Kidney (tissue), 14 donors: ENCODE data around the gene KRT36. TPM values are rescaled to one million over a fixed set of nuclear protein-coding genes. Genes with fewer than 3 reads are reported as not detected.

Experiments used
- DNase-seq, 5 donors: peaks; one replicate each; pipeline ENCODE4 v3.0.0-alpha.2; 2013 to 2020
- FAIRE-seq: peaks from 2 replicates; lab custom pipeline; 2012; peaks lifted over from hg19 to GRCh38; lab: Jason Lieb, UNC
- H3K27ac ChIP-seq, 2 donors: one replicate each; pipeline ENCODE4 v1.7.0; 2013; ENCODE audit warnings: low read depth in 2 of 2, low read length in 2 of 2, inconsistent platforms in 1 of 2
- H3K27me3 ChIP-seq: one replicate; pipeline ENCODE4 v1.7.1; 2013; ENCODE audit warnings: low read length, inconsistent platforms; ENCODE audit not compliant: control insufficient read depth, insufficient read depth
- H3K36me3 ChIP-seq, 3 donors: one replicate each; pipeline versions ENCODE4 v1.7.0 to v1.7.1; 2013; ENCODE audit warnings: low read length in 3 of 3, control low read depth in 1 of 3, inconsistent platforms in 1 of 3; ENCODE audit not compliant: insufficient read depth in 3 of 3, control insufficient read depth in 2 of 3
- H3K4me1 ChIP-seq, 3 donors: one replicate each; pipeline versions ENCODE4 v1.7.0 to v1.7.1; 2013; ENCODE audit warnings: low read length in 3 of 3, inconsistent platforms in 1 of 3, low read depth in 1 of 3; ENCODE audit not compliant: control insufficient read depth in 2 of 3, insufficient read depth in 2 of 3
- H3K4me3 ChIP-seq, 3 donors: one replicate each; pipeline versions ENCODE4 v1.7.0 to v1.8.1; 2013; ENCODE audit warnings: low read length in 3 of 3, control low read depth in 1 of 3, inconsistent platforms in 1 of 3
- H3K9ac ChIP-seq, 3 donors: one replicate each; pipeline versions ENCODE4 v1.7.0 to v1.7.1; 2013; ENCODE audit warnings: low read length in 3 of 3, control low read depth in 1 of 3, inconsistent platforms in 1 of 3
- H3K9me3 ChIP-seq, 3 donors: one replicate each; pipeline versions ENCODE4 v1.7.0 to v1.7.1; 2013; ENCODE audit warnings: low read length in 3 of 3, control low read depth in 1 of 3, inconsistent platforms in 1 of 3; ENCODE audit not compliant: control insufficient read depth in 2 of 3, insufficient read depth in 1 of 3
- intact Hi-C: fragments of 100-400 bp; cut with DNase I; formaldehyde crosslinking; loops from one replicate; pipeline ENCODE4 v1.11.1; 2022
- polyA plus RNA-seq: library from polyadenylated mRNA; stranded (reverse); fragments of 350-450 nt; fragmentation: Illumina TruSeq; extraction: RNeasy Lipid Tissue Mini Kit (QIAGEN cat#74804); gene quantifications from one replicate; pipeline ENCODE4 v1.2.3, GENCODE V29; 2014; ENCODE audit warnings: low read depth, low replicate concordance; ENCODE audit not compliant: insufficient read depth
- total RNA-seq: library from RNA; stranded (reverse); fragmentation: NEBNext Ultra II Directional; extraction: Animal tissue kit (Norgen Biotek cat#: 25700); gene quantifications from one replicate; pipeline ENCODE4 v1.2.1, GENCODE V29; 2021
- TF ChIP-seq, protein P1 (sequence below): IDR thresholded peaks from 3 replicates; pipeline ENCODE4 v1.5.1; 2012; ENCODE audit warnings: mild to moderate bottlenecking, moderate library complexity, borderline replicate concordance; ENCODE audit not compliant: insufficient read depth; ENCODE audit errors: extremely low read depth
- donor health status: control.
- donor health status: control.
- donor health status: control.
- donor health status: control.
- donor health status: control.
- donor health status: DM: yes; HTN: yes; CAD: no.
- donor health status: Normal renal cell carcinoma (clear cell type).

KRT36 gene
- total and polyA plus RNA-seq, 2 donors from 2014 or later = not detected

- Histone ChIP-seq H3K36me3 (peaks cover 0 to 4% (median 0%) of the 10 kb centered on the region in 3 donors), H3K9ac (no peak overlapping the region), H3K4me3 (peak overlapping the region in 1 of 3 donors; percentile 9), H3K4me1 (peaks cover 0 to 3% (median 2%) of the 10 kb centered on the region in 3 donors), H3K27ac (no peak overlapping the region), H3K27me3 (no peaks in the 10 kb centered on the region), H3K9me3 (no peaks in the 10 kb centered on the region)
- FAIRE-seq (no peak), DNase-seq (no peak)
- intact Hi-C loops = no loop called here
- TF ChIP-seq, protein P1, sequence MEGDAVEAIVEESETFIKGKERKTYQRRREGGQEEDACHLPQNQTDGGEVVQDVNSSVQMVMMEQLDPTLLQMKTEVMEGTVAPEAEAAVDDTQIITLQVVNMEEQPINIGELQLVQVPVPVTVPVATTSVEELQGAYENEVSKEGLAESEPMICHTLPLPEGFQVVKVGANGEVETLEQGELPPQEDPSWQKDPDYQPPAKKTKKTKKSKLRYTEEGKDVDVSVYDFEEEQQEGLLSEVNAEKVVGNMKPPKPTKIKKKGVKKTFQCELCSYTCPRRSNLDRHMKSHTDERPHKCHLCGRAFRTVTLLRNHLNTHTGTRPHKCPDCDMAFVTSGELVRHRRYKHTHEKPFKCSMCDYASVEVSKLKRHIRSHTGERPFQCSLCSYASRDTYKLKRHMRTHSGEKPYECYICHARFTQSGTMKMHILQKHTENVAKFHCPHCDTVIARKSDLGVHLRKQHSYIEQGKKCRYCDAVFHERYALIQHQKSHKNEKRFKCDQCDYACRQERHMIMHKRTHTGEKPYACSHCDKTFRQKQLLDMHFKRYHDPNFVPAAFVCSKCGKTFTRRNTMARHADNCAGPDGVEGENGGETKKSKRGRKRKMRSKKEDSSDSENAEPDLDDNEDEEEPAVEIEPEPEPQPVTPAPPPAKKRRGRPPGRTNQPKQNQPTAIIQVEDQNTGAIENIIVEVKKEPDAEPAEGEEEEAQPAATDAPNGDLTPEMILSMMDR = no peak
These were observed 34.6 kb upstream of the KRT36 start for GRCh38 chr17:41524261-41524660.

DNA sequence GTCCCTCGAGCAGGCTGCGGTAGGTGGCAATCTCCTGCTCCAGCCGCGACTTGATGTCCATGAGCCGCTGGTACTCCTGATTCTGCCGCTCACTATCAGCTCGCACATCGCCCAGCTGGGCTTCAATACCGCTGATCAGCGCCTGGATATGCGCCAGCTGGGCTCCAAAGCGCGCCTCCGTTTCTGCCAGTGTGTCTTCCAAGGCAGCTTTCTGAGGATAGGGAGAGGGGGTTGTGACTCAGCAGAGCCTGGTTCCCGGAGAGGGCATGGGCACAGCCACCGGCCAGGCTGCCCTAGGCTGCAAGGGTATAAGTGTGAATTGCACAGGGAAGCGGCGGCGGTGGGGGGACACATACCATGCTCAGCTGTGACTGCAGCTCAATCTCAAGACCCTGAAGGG is 34.1 kb upstream of the KRT36 start:
- FAIRE-seq (no peak), DNase-seq (no peak)
- Histone ChIP-seq H3K4me1 (peaks cover 0 to 3% (median 0%) of the 10 kb centered on the region in 3 donors), H3K27me3 (no peaks in the 10 kb centered on the region), H3K9ac (no peak overlapping the region), H3K27ac (no peak overlapping the region), H3K9me3 (no peaks in the 10 kb centered on the region), H3K4me3 (no peak overlapping the region), H3K36me3 (peaks cover 0 to 4% (median 0%) of the 10 kb centered on the region in 3 donors)
- intact Hi-C loops = no loop called here
- TF ChIP-seq, protein P1 = no peak

GRCh38 chr17:41523225-41523593 is 33.5 kb upstream of the KRT36 start:
- intact Hi-C loops = no loop called here
- TF ChIP-seq, protein P1 = no peak
- H3K36me3 ChIP-seq = peaks cover 0 to 4% (median 0%) of the 10 kb centered on the region in 3 donors
- no peak overlapping the region for H3K9ac ChIP-seq
- no peaks in the 10 kb centered on the region for H3K9me3 ChIP-seq
- no peak for FAIRE-seq
- DNase-seq = no peak
- no peak overlapping the region for H3K4me3 ChIP-seq
- no peaks in the 10 kb centered on the region for H3K27me3 ChIP-seq
- H3K27ac ChIP-seq = no peak overlapping the region
- H3K4me1 ChIP-seq = peaks cover 0 to 3% (median 0%) of the 10 kb centered on the region in 3 donors
